Esophagus squamous epithelium (tissue), 5 donors: ENCODE data around the gene RNASE1. TPM values are rescaled to one million over a fixed set of nuclear protein-coding genes. Genes with fewer than 3 reads are reported as not detected.

ENCODE experiments used
- DNase-seq: peaks from one replicate; lab custom pipeline; 2025; lab: John Stamatoyannopoulos, UW
- H3K27ac ChIP-seq, 4 donors: fragments of 200-600 bp; sonication (generic); one replicate each; pipeline ENCODE4 v1.5.1; 2016 to 2019; ENCODE audit warnings: mild to moderate bottlenecking in 1 of 4
- H3K27me3 ChIP-seq, 4 donors: fragments of 200-600 bp; sonication (generic); 1 replicate in 3 of 4; 2 replicates in 1 of 4; pipeline versions ENCODE4 v1.5.1 to v1.6.0; 2017 to 2021; ENCODE audit warnings: antibody characterized with exemption in 1 of 4
- H3K36me3 ChIP-seq, 3 donors: fragments of 200-600 bp; sonication (generic); one replicate each; pipeline ENCODE4 v1.5.1; 2016 to 2019
- H3K4me1 ChIP-seq, 3 donors: fragments of 200-600 bp; sonication (generic); one replicate each; pipeline ENCODE4 v1.5.1; 2017 to 2019
- H3K4me3 ChIP-seq, 4 donors: fragments of 200-600 bp; sonication (generic); 1 replicate in 3 of 4; 2 replicates in 1 of 4; pipeline ENCODE4 v1.5.1; 2016 to 2019; ENCODE audit warnings: mild to moderate bottlenecking in 2 of 4, moderate library complexity in 1 of 4
- H3K9me3 ChIP-seq, 3 donors: fragments of 200-600 bp; sonication (generic); one replicate each; pipeline ENCODE4 v1.5.1; 2016 to 2019
- CTCF ChIP-seq, 6 experiments: fragments of 450-650 bp in 4 of 6; fragments of 200-600 bp in 2 of 6; sonication (generic) in 2 of 6; IDR thresholded peaks; one replicate each; pipeline ENCODE4 v1.5.1; 2016 to 2019; ENCODE audit warnings: antibody characterized with exemption in 6 of 6, mild to moderate bottlenecking in 4 of 6, moderate library complexity in 4 of 6
- POLR2A ChIP-seq, 4 donors: fragments of 450-650 bp; IDR thresholded peaks; one replicate each; pipeline ENCODE4 v1.6.1; 2017; ENCODE audit warnings: antibody characterized with exemption in 4 of 4, mild to moderate bottlenecking in 4 of 4, moderate library complexity in 3 of 4
- WGBS, 2 donors: methylation state at CpG; one replicate each; pipeline ENCODE4 v1.1.5; 2018; 5-methylcytosine and 5-hydroxymethylcytosine counted together
- intact Hi-C: fragments of 100-400 bp; cut with DNase I; formaldehyde crosslinking; loops from one replicate; pipeline ENCODE4 v1.15.0; 2022
- total RNA-seq, 4 donors: library from RNA; depleted of rRNA; stranded (reverse); fragments of >200 nt; gene quantifications; one replicate each; pipeline ENCODE4 v1.1.0, GENCODE V29; 2016
- donor health status: DM: yes; HTN: yes; CAD: no.

Gene RNASE1
- total RNA-seq, 4 donors from 2014 or later = 12.0 to 297 (median 61.0) TPM

- DNase-seq = no peak
- H3K27me3 ChIP-seq = peaks cover 0 to 11% (median 0%) of the 10 kb centered on the region in 4 donors
- peaks cover 0 to 9% (median 0%) of the 10 kb centered on the region in 3 donors for H3K4me1 ChIP-seq
- no peak for TF ChIP-seq POLR2A (IDR thresholded peaks at IDR 0.05)
- TF ChIP-seq CTCF (IDR thresholded peaks at IDR 0.05) = no peak
- no peaks in the 10 kb centered on the region for H3K9me3 ChIP-seq
- WGBS, 2 donors = 85 to 89% methylated on average over 6 of the region's 6 CpGs
- H3K27ac ChIP-seq = no peak overlapping the region
- intact Hi-C loops = no loop called here
- no peak overlapping the region for H3K4me3 ChIP-seq
- H3K36me3 ChIP-seq = no peaks in the 10 kb centered on the region
Measured at GRCh38 chr14:20805485-20805884, 2.8 kb upstream of the RNASE1 start.

- TF ChIP-seq POLR2A (IDR thresholded peaks at IDR 0.05) = no peak
- no peak for TF ChIP-seq CTCF (IDR thresholded peaks at IDR 0.05)
Measured at GRCh38 chr14:20803223-20803622, 579 bp upstream of the RNASE1 start.

GRCh38 chr14:20801726-20802125 lies 918 bp downstream of the RNASE1 start:
- WGBS, 2 donors = 47 to 57% methylated on average over 3 of the region's 9 CpGs
- Histone ChIP-seq H3K4me3 (peak overlapping the region in 3 of 4 donors; percentile 30 to 58 (median 33)), H3K36me3 (no peaks in the 10 kb centered on the region), H3K9me3 (no peaks in the 10 kb centered on the region), H3K27ac (peak overlapping the region; percentile 46 to 85 (median 66)), H3K4me1 (peaks cover 0 to 22% (median 0%) of the 10 kb centered on the region in 3 donors), H3K27me3 (peaks cover 0 to 17% (median 0%) of the 10 kb centered on the region in 4 donors)
- no peak for DNase-seq
- intact Hi-C loops = no loop called here
- TF ChIP-seq CTCF (IDR thresholded peaks at IDR 0.05) (no peak), POLR2A (IDR thresholded peaks at IDR 0.05) (no peak)

More at GRCh38 chr14:20803223-20803622, 579 bp upstream of the RNASE1 start:
- WGBS, 2 donors = 59 to 70% methylated on average over 7 of the region's 7 CpGs
- Histone ChIP-seq H3K27me3 (peaks cover 0 to 17% (median 0%) of the 10 kb centered on the region in 4 donors), H3K36me3 (no peaks in the 10 kb centered on the region), H3K4me1 (peaks cover 0 to 27% (median 0%) of the 10 kb centered on the region in 3 donors), H3K9me3 (no peaks in the 10 kb centered on the region), H3K4me3 (peak overlapping the region in 2 of 4 donors; percentile 30 to 58), H3K27ac (peak overlapping the region; percentile 30 to 75 (median 54))
- intact Hi-C loops = no loop called here
- no peak for DNase-seq

GRCh38 chr14:20799892-20800544 lies 2.6 kb downstream of the RNASE1 start:
- TF ChIP-seq POLR2A (IDR thresholded peaks at IDR 0.05) (no peak), CTCF (IDR thresholded peaks at IDR 0.05) (no peak)
- peak; percentile 19 for DNase-seq
- intact Hi-C loops = no loop called here
- Histone ChIP-seq H3K27ac (peak overlapping the region; percentile 36 to 85 (median 66)), H3K4me3 (peak overlapping the region in 3 of 4 donors; percentile 3 to 58 (median 30)), H3K9me3 (no peaks in the 10 kb centered on the region), H3K27me3 (peaks cover 0 to 7% (median 0%) of the 10 kb centered on the region in 4 donors), H3K4me1 (peaks cover 0 to 22% (median 0%) of the 10 kb centered on the region in 3 donors), H3K36me3 (no peaks in the 10 kb centered on the region)
- 30 to 35% methylated on average over 5 to 7 of the region's 9 CpGs for WGBS, 2 donors

GRCh38 chr14:20799456-20799891 lies 3.2 kb downstream of the RNASE1 start:
- peak overlapping the region; percentile 36 to 85 (median 66) for H3K27ac ChIP-seq
- no peaks in the 10 kb centered on the region for H3K36me3 ChIP-seq
- peaks cover 0 to 22% (median 0%) of the 10 kb centered on the region in 3 donors for H3K4me1 ChIP-seq
- 13 to 17% methylated on average over 4 of the region's 4 CpGs for WGBS, 2 donors
- intact Hi-C loops = no loop called here
- peaks cover 0 to 6% (median 0%) of the 10 kb centered on the region in 4 donors for H3K27me3 ChIP-seq
- H3K4me3 ChIP-seq = peak overlapping the region in 3 of 4 donors; percentile 3 to 58 (median 30)
- no peak for DNase-seq
- TF ChIP-seq POLR2A (IDR thresholded peaks at IDR 0.05) (no peak), CTCF (IDR thresholded peaks at IDR 0.05) (no peak)
- H3K9me3 ChIP-seq = no peaks in the 10 kb centered on the region
